Measurements from ENCODE around the gene RALB. TPM values are rescaled to one million over a fixed set of nuclear protein-coding genes. Genes with fewer than 3 reads are reported as not detected.

Gene RALB
- total RNA-seq, 1 experiment from 2014 or later: 17.1 TPM

DNA sequence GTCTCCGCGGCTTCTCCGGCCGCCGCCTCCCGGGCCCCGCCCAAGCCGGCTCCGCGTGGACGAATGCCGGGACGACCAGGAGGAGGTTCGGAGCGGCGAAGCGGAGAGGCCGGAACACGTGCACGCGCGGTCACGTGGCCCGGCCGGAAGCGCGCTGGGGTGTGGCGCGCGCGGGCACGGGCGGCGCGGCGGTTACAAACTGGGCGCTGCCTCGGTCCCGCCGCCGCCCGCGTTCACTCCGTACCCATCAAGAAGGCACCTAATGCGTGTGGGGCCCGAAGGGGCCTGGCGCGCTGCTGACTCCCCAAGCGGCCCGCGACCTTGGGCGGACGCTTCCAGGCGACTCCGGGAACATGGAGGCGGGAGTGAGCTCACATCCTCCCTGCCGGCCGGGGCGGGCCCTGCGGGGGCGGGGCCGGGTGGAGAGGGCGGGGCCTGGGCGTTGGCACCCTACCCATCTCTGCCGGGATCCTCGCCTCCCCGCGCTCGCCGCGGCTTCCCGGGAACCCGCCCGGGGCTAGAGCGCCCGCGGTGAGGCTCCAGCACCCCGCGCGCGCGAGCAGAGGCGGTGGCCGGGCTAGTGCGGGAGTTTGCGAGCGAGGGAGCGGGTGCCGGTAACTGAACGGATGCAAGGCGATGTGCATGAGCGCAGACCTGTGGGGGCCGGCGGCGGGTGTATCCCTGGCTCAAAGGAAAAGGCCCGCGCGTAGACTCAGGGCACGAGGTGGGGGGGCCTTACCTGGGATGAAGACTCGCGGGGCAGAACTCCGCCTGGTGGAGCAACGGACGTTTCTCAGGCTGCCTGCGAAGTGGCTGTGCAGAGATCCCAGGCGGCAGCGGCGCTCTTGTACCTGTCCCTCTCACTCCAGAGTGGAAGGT, 29.4 kb upstream of the RALB start, which contains the start of gene TMEM185B (continued):
- TF ChIP-seq, protein P1, sequence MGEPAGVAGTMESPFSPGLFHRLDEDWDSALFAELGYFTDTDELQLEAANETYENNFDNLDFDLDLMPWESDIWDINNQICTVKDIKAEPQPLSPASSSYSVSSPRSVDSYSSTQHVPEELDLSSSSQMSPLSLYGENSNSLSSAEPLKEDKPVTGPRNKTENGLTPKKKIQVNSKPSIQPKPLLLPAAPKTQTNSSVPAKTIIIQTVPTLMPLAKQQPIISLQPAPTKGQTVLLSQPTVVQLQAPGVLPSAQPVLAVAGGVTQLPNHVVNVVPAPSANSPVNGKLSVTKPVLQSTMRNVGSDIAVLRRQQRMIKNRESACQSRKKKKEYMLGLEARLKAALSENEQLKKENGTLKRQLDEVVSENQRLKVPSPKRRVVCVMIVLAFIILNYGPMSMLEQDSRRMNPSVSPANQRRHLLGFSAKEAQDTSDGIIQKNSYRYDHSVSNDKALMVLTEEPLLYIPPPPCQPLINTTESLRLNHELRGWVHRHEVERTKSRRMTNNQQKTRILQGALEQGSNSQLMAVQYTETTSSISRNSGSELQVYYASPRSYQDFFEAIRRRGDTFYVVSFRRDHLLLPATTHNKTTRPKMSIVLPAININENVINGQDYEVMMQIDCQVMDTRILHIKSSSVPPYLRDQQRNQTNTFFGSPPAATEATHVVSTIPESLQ (CRISPR knock-in tag; IDR thresholded peaks at IDR 0.05): no peak
- TF ChIP-seq ZNF396 (CRISPR knock-in tag; IDR thresholded peaks at IDR 0.05; ENCODE audit: borderline replicate concordance) (no peak), TP53 (CRISPR knock-in tag; IDR thresholded peaks at IDR 0.05) (peak; percentile 100), SMAD4 (CRISPR knock-in tag; IDR thresholded peaks at IDR 0.05) (peak; percentile 92)

DNA sequence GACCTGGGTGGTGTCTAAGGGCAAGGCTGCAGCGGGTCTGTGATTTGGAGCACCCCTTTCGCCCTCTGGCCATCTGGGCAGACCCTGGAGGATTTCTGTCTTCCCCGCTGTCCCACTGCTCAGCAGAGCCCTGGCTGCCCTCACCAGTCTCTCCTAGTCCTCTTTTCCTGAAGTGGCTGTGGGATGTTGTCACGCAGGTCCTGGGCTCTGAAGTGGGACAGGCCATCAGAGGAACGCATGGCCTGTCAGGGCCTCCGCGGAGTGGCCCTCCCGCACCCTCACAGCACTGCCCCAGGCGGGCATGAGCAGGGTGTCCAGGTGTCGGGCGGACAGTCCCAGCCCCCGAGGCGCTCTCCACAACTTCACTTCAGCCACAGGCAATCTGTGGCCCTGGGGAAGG, 28.4 kb upstream of the RALB start:
- ATAC-seq: no peak
- CTCF ChIA-PET: interaction anchor here (1.4 to 1.5 kb wide), 2 partner anchors 18 to 89 kb away, joined by 3 to 4 read pairs; no protein-coding TSS in a partner anchor
- Mint-ChIP-seq H3K4me3 (peak overlapping the region; percentile 65), H3K36me3 (peaks cover 22% of the 10 kb centered on the region), H3K27ac (no peak overlapping the region), H3K9me3 (peaks cover 11% of the 10 kb centered on the region), H3K27me3 (ENCODE audit: low read depth) (peaks cover 56% of the 10 kb centered on the region), H3K4me1 (peaks cover 11% of the 10 kb centered on the region)
- TF ChIP-seq SP1 (CRISPR knock-in tag; conservative IDR thresholded peaks at IDR 0.05) (no peak), FOXP1 (CRISPR knock-in tag; IDR thresholded peaks at IDR 0.05; ENCODE audit: borderline replicate concordance) (no peak), ATF1 (CRISPR knock-in tag; IDR thresholded peaks at IDR 0.05) (no peak), ZBTB21 (CRISPR knock-in tag; IDR thresholded peaks at IDR 0.05; ENCODE audit: borderline replicate concordance) (no peak), MXD4 (CRISPR knock-in tag; IDR thresholded peaks at IDR 0.05; ENCODE audit: borderline replicate concordance) (no peak), GTF2I (CRISPR knock-in tag; conservative IDR thresholded peaks at IDR 0.05) (no peak), NFYB (CRISPR knock-in tag; conservative IDR thresholded peaks at IDR 0.05; ENCODE audit: low read depth) (no peak)
- TF ChIP-seq, protein P2, sequence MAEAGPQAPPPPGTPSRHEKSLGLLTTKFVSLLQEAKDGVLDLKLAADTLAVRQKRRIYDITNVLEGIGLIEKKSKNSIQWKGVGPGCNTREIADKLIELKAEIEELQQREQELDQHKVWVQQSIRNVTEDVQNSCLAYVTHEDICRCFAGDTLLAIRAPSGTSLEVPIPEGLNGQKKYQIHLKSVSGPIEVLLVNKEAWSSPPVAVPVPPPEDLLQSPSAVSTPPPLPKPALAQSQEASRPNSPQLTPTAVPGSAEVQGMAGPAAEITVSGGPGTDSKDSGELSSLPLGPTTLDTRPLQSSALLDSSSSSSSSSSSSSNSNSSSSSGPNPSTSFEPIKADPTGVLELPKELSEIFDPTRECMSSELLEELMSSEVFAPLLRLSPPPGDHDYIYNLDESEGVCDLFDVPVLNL (CRISPR knock-in tag; IDR thresholded peaks at IDR 0.05; ENCODE audit: borderline replicate concordance, low read depth): no peak
- TF ChIP-seq, protein P3, sequence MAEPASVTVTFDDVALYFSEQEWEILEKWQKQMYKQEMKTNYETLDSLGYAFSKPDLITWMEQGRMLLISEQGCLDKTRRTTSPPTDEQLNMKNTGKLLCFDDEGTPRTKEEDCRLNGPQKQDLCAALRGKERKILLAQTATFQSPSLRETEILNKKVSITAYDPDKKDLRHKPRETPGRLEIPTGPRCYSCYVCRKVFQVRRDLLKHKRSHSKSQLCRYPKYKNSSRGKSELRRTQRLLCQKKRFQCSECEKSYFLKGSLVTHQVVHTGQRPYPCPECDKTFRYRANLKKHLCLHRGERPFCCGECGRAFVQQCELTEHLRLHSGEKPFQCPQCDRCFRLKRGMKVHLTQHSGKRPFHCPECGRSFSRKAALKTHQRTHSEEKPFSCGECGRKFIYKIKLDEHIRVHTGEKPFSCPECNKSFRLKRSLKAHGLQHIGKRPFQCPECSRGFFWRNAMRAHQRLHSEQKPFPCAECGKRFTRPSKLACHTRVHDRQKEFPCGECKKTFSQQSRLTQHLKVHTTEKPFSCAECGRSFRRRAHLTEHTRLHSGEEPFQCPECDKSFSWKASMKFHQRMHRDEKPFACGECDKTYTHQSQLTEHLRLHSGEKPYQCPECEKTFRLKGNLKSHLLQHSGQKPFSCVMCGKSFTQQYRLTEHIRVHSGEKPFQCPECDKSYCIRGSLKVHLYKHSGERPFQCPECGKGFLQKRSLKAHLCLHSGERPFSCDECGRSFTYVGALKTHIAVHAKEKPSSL (CRISPR knock-in tag; conservative IDR thresholded peaks at IDR 0.05): no peak
- TF ChIP-seq, protein P1 (CRISPR knock-in tag; IDR thresholded peaks at IDR 0.05): no peak
- TF ChIP-seq, protein P4, sequence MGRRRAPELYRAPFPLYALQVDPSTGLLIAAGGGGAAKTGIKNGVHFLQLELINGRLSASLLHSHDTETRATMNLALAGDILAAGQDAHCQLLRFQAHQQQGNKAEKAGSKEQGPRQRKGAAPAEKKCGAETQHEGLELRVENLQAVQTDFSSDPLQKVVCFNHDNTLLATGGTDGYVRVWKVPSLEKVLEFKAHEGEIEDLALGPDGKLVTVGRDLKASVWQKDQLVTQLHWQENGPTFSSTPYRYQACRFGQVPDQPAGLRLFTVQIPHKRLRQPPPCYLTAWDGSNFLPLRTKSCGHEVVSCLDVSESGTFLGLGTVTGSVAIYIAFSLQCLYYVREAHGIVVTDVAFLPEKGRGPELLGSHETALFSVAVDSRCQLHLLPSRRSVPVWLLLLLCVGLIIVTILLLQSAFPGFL (CRISPR knock-in tag; IDR thresholded peaks at IDR 0.05; ENCODE audit: borderline replicate concordance): no peak
- TF ChIP-seq, protein P5, sequence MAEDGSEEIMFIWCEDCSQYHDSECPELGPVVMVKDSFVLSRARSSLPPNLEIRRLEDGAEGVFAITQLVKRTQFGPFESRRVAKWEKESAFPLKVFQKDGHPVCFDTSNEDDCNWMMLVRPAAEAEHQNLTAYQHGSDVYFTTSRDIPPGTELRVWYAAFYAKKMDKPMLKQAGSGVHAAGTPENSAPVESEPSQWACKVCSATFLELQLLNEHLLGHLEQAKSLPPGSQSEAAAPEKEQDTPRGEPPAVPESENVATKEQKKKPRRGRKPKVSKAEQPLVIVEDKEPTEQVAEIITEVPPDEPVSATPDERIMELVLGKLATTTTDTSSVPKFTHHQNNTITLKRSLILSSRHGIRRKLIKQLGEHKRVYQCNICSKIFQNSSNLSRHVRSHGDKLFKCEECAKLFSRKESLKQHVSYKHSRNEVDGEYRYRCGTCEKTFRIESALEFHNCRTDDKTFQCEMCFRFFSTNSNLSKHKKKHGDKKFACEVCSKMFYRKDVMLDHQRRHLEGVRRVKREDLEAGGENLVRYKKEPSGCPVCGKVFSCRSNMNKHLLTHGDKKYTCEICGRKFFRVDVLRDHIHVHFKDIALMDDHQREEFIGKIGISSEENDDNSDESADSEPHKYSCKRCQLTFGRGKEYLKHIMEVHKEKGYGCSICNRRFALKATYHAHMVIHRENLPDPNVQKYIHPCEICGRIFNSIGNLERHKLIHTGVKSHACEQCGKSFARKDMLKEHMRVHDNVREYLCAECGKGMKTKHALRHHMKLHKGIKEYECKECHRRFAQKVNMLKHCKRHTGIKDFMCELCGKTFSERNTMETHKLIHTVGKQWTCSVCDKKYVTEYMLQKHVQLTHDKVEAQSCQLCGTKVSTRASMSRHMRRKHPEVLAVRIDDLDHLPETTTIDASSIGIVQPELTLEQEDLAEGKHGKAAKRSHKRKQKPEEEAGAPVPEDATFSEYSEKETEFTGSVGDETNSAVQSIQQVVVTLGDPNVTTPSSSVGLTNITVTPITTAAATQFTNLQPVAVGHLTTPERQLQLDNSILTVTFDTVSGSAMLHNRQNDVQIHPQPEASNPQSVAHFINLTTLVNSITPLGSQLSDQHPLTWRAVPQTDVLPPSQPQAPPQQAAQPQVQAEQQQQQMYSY (CRISPR knock-in tag; IDR thresholded peaks at IDR 0.05): no peak
- TF ChIP-seq, protein P6, sequence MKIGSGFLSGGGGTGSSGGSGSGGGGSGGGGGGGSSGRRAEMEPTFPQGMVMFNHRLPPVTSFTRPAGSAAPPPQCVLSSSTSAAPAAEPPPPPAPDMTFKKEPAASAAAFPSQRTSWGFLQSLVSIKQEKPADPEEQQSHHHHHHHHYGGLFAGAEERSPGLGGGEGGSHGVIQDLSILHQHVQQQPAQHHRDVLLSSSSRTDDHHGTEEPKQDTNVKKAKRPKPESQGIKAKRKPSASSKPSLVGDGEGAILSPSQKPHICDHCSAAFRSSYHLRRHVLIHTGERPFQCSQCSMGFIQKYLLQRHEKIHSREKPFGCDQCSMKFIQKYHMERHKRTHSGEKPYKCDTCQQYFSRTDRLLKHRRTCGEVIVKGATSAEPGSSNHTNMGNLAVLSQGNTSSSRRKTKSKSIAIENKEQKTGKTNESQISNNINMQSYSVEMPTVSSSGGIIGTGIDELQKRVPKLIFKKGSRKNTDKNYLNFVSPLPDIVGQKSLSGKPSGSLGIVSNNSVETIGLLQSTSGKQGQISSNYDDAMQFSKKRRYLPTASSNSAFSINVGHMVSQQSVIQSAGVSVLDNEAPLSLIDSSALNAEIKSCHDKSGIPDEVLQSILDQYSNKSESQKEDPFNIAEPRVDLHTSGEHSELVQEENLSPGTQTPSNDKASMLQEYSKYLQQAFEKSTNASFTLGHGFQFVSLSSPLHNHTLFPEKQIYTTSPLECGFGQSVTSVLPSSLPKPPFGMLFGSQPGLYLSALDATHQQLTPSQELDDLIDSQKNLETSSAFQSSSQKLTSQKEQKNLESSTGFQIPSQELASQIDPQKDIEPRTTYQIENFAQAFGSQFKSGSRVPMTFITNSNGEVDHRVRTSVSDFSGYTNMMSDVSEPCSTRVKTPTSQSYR (CRISPR knock-in tag; IDR thresholded peaks at IDR 0.05): no peak
- POLR2A ChIA-PET: interaction anchor here (1.0 kb wide), 1 partner anchor 28 kb away, joined by 3 read pairs; the partner anchor contains the start of gene RALB
- no peak for DNase-seq (ENCODE audit: low spot score)
